HG02973 (cell line): ENCODE data around the gene REEP3.

ENCODE experiments used
- ATAC-seq: cut with Tn5 transposase; IDR thresholded peaks from one replicate; pipeline ENCODE4 v1.9.1; 2021; ENCODE audit warnings: moderate library complexity; ENCODE audit not compliant: unreplicated experiment

REEP3 gene

GRCh38 chr10:63505562-63505961 is 15.6 kb upstream of the REEP3 start:
- ATAC-seq: no peak

GRCh38 chr10:63506554-63506953 is 14.6 kb upstream of the REEP3 start:
- no peak for ATAC-seq

GRCh38 chr10:63515002-63515763 is 6.0 kb upstream of the REEP3 start:
- ATAC-seq: no peak

GRCh38 chr10:63516207-63516606 is 5.0 kb upstream of the REEP3 start:
- no peak for ATAC-seq

GRCh38 chr10:63518690-63519288 is 2.4 kb upstream of the REEP3 start:
- no peak for ATAC-seq

GRCh38 chr10:63521416-63522276 is 445 bp downstream of the REEP3 start:
- peak; percentile 56 for ATAC-seq

GRCh38 chr10:63522277-63522687 is 1.1 kb downstream of the REEP3 start:
- ATAC-seq: no peak

GRCh38 chr10:63522995-63523394 is 1.8 kb downstream of the REEP3 start:
- no peak for ATAC-seq

- ATAC-seq: no peak
Measured at GRCh38 chr10:63525021-63525420, 3.8 kb downstream of the REEP3 start.

GRCh38 chr10:63527401-63527800 is 6.2 kb downstream of the REEP3 start:
- no peak for ATAC-seq

GRCh38 chr10:63528084-63528744 is 7.0 kb downstream of the REEP3 start:
- ATAC-seq: no peak

GRCh38 chr10:63530409-63530808 is 9.2 kb downstream of the REEP3 start:
- no peak for ATAC-seq

GRCh38 chr10:63534723-63535122 is 13.5 kb downstream of the REEP3 start:
- no peak for ATAC-seq

GRCh38 chr10:63536698-63537097 is 15.5 kb downstream of the REEP3 start:
- ATAC-seq: no peak

- no peak for ATAC-seq
Measured at GRCh38 chr10:63537536-63537935, 16.3 kb downstream of the REEP3 start.

- ATAC-seq: no peak
Measured at GRCh38 chr10:63539377-63539776, 18.2 kb downstream of the REEP3 start.

- no peak for ATAC-seq
Measured at GRCh38 chr10:63539994-63540393, 18.8 kb downstream of the REEP3 start.

GRCh38 chr10:63542835-63543575 is 21.8 kb downstream of the REEP3 start:
- ATAC-seq: no peak

GRCh38 chr10:63543576-63543962 is 22.4 kb downstream of the REEP3 start:
- ATAC-seq: no peak

GRCh38 chr10:63544418-63544817 is 23.2 kb downstream of the REEP3 start:
- no peak for ATAC-seq
